Ovary (tissue), 9 donors: Measurements from ENCODE around the gene AIF1L. TPM values are rescaled to one million over a fixed set of nuclear protein-coding genes. Genes with fewer than 3 reads are reported as not detected.

ENCODE experiments used
- DNase-seq, 5 donors: peaks; one replicate each; pipeline ENCODE4 v3.0.0-alpha.2; 2019 to 2020
- H3K27ac ChIP-seq, 2 donors: fragments of 200-600 bp; one replicate each; pipeline versions ENCODE4 v1.5.1 to v1.8.0; 2019 to 2022
- H3K27me3 ChIP-seq: fragments of 200-600 bp; one replicate; pipeline ENCODE4 v1.8.0; 2022
- H3K36me3 ChIP-seq: fragments of 200-600 bp; sonication (generic); one replicate; pipeline ENCODE4 v1.5.1; 2019
- H3K4me1 ChIP-seq: one replicate; pipeline ENCODE4 v1.8.1; 2013; ENCODE audit warnings: mild to moderate bottlenecking, moderate library complexity; ENCODE audit not compliant: insufficient read depth
- H3K4me3 ChIP-seq: fragments of 200-600 bp; sonication (generic); one replicate; pipeline ENCODE4 v1.5.1; 2017
- H3K9me3 ChIP-seq, 2 donors: fragments of 200-600 bp in 1 of 2; sonication (generic) in 1 of 2; one replicate each; pipeline versions ENCODE4 v1.5.1 to v1.8.1; 2013 to 2019; ENCODE audit warnings: mild to moderate bottlenecking in 1 of 2, moderate library complexity in 1 of 2
- EP300 ChIP-seq: sonication (generic); formaldehyde crosslinking; IDR thresholded peaks from one replicate; pipeline ENCODE4 v1.6.1; 2017; ENCODE audit warnings: antibody characterized with exemption
- POLR2A ChIP-seq: fragments of 450-650 bp; IDR thresholded peaks from one replicate; pipeline ENCODE4 v1.6.1; 2017; ENCODE audit warnings: antibody characterized with exemption, mild to moderate bottlenecking, moderate library complexity
- WGBS, 3 donors: extraction: QIAGEN DNeasy Blood & Tissue Kit in 1 of 3; methylation state at CpG; one replicate each; pipeline versions ENCODE4 v1.1.5 to v1.1.7; 2013 to 2017; 5-methylcytosine and 5-hydroxymethylcytosine counted together
- intact Hi-C, 4 donors: fragments of 100-400 bp; cut with DNase I; formaldehyde crosslinking; loops; one replicate each; pipeline versions ENCODE4 v1.11.0 to v1.15.1; 2022 to 2023
- polyA plus RNA-seq, 2 donors: library from polyadenylated mRNA; stranded (reverse); fragments of 200-250 nt in 1 of 2; fragments of 350-450 nt in 1 of 2; fragmentation: Illumina TruSeq in 1 of 2; extraction: RNeasy Lipid Tissue Mini Kit (QIAGEN cat#74804) in 1 of 2; gene quantifications; one replicate each; pipeline ENCODE4 v1.2.3, GENCODE V29; 2013 to 2014
- small RNA-seq: library from RNA; depleted of rRNA; stranded (forward); fragments of <200 nt; gene quantifications from one replicate; pipeline ENCODE3, GENCODE V24; 2016
- total RNA-seq, 7 donors: library from RNA; depleted of rRNA in 2 of 7; stranded (reverse); fragments of >200 nt in 2 of 7; fragmentation: NEBNext Ultra II Directional in 3 of 7; extraction: Animal tissue kit (Norgen Biotek cat#: 25700) in 3 of 7; gene quantifications; one replicate each; pipeline versions ENCODE4 v1.1.0 to v1.2.4, GENCODE V29; 2016 to 2023
- TF ChIP-seq, protein P1 (sequence below), 3 donors: fragments of 450-650 bp in 2 of 3; fragments of 200-600 bp in 1 of 3; IDR thresholded peaks; one replicate each; pipeline versions ENCODE4 v1.5.1 to v1.8.0; 2016 to 2022; ENCODE audit warnings: antibody characterized with exemption in 3 of 3, mild to moderate bottlenecking in 1 of 3
- donor health status: DM: no; HTN: no; CAD: no; lungs with moderate emphysema.
- donor health status: DM: no; HTN: no; CAD: no.
- donor health status: Bipolar disorder and iron deficiency.
- donor health status: DM: yes; HTN: yes; CAD: no.
- donor health status: DM: no; HTN: no; CAD: no.
- donor health status: DM: yes; HTN: yes; CAD: no.

The AIF1L gene
- total and polyA plus RNA-seq, 9 donors = 2.4 to 35.6 (median 6.3) TPM

DNA sequence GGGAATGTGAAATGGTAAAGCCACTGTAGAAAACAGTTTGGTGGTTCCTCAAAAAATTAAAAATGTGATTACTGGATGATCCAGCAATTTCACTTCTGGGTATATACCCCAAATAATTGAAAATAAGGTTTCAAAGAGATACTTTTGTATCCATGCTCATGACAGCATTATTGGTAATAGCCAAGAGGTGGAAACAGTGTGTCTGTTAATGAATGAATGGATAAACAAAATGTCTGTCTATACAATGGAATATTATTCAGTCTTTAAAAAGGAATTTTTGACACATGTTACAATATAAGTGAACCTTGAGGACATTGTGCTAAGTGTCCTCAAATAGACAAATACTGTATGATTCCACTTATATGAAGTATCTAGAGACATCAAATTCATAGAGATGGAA lies 69.2 kb downstream of the AIF1L start:
- Histone ChIP-seq H3K4me3 (no peak overlapping the region), H3K27ac (no peak overlapping the region), H3K36me3 (no peaks in the 10 kb centered on the region), H3K4me1 (no peaks in the 10 kb centered on the region), H3K27me3 (no peaks in the 10 kb centered on the region), H3K9me3 (no peaks in the 10 kb centered on the region)
- no peak for DNase-seq
- TF ChIP-seq, protein P1, sequence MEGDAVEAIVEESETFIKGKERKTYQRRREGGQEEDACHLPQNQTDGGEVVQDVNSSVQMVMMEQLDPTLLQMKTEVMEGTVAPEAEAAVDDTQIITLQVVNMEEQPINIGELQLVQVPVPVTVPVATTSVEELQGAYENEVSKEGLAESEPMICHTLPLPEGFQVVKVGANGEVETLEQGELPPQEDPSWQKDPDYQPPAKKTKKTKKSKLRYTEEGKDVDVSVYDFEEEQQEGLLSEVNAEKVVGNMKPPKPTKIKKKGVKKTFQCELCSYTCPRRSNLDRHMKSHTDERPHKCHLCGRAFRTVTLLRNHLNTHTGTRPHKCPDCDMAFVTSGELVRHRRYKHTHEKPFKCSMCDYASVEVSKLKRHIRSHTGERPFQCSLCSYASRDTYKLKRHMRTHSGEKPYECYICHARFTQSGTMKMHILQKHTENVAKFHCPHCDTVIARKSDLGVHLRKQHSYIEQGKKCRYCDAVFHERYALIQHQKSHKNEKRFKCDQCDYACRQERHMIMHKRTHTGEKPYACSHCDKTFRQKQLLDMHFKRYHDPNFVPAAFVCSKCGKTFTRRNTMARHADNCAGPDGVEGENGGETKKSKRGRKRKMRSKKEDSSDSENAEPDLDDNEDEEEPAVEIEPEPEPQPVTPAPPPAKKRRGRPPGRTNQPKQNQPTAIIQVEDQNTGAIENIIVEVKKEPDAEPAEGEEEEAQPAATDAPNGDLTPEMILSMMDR (IDR thresholded peaks at IDR 0.05) = no peak
- TF ChIP-seq EP300 = no peak
- TF ChIP-seq POLR2A = no peak
- intact Hi-C loops = loop anchor here in 1 of 4 donors (5.0 kb wide), 1 partner anchor 347 kb away; no protein-coding TSS in a partner anchor

DNA sequence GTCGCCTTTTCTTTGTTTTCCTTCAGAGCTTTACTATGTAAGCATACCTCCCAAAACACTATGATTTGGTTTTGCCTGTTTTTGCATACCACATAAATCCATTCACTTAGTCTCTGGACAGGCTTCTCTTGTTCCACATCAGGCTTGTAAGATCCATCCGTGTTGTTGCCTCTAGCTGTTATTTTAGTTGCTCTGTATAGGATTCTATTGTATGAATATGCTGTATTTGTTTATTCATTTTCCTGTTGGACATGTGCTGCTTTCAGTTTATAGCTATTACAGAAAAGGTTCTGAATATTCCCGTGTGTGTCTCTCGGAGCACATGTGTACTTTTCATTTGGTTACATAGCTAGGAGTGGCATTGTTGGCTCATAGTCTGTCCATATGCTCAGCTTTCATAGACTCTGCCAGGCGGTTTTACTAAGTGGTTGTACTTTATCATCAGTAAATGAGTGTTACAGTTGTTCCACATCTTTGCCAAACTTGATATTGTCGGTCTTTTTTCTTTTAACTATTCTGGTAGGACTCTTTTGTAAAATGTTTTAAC lies 70.9 kb downstream of the AIF1L start:
- no peak for DNase-seq
- Histone ChIP-seq H3K27ac (no peak overlapping the region), H3K4me3 (no peak overlapping the region), H3K27me3 (no peaks in the 10 kb centered on the region), H3K36me3 (no peaks in the 10 kb centered on the region), H3K9me3 (no peaks in the 10 kb centered on the region), H3K4me1 (no peaks in the 10 kb centered on the region)
- intact Hi-C loops = loop anchor here in 1 of 4 donors (5.0 kb wide), 1 partner anchor 345 kb away; no protein-coding TSS in a partner anchor
- 21 to 37% (median 25%) methylated on average over 6 of the region's 6 CpGs for WGBS, 3 donors
- TF ChIP-seq POLR2A (no peak), EP300 (no peak)
- TF ChIP-seq, protein P1 (IDR thresholded peaks at IDR 0.05) = no peak

DNA sequence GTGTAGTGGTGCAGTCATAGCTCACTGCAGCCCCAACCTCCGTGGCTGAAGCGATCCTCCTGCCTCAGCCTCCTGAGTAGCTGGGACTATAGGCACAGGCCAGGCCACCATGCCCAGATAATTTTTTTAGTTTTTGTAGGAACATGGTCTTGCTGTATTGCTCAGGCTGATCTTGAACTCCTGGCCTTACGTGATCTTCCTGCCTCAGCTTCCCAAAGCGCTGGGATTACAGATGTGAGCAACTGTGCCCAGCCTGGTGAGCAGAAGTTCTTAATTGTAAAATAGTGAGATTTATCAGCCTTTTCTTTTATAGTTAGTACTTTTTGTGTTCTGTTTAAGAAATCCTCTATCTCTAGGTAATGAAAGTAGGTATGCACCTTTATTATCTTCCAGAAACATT lies 71.6 kb downstream of the AIF1L start:
- 76 to 94% (median 92%) methylated on average over 4 of the region's 4 CpGs for WGBS, 3 donors
- DNase-seq = no peak
- intact Hi-C loops = loop anchor here in 1 of 4 donors (5.0 kb wide), 1 partner anchor 344 kb away; no protein-coding TSS in a partner anchor
- H3K27me3 ChIP-seq = no peaks in the 10 kb centered on the region
- H3K9me3 ChIP-seq = no peaks in the 10 kb centered on the region
- H3K4me1 ChIP-seq = no peaks in the 10 kb centered on the region
- TF ChIP-seq, protein P1 (IDR thresholded peaks at IDR 0.05) = no peak
- TF ChIP-seq POLR2A (no peak), EP300 (no peak)
- no peak overlapping the region for H3K4me3 ChIP-seq
- H3K36me3 ChIP-seq = no peaks in the 10 kb centered on the region
- no peak overlapping the region for H3K27ac ChIP-seq

DNA sequence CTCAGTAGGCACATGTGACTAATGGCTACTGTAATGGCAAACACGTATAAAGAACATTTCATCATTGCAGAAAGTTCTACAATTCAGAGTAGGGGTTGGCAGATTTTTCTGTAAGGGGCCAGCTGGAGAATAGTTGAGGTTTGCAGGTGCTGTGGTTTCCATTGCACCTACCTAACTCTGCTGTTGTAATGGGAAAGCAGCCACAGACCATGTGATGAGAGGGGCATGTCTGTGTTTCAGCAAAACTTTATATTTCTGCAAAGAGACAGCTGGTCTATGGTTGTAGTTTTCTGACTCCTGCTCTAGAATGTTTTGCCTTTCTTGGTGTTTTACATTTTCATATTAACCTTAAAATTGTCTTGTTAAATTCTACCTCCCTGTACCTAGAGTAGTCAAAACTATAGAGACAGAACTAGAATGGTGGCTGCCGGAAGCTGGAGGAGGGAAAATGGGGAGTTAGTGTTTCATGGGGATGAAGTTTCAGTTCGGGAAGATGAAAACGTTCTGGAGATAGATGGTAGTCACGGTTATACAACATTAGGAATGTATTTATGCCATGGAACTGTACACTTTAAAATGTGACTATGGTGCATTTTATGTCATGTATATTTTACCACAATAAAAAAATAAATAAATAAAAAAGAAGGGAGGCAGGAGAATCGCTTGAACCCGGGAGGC lies 73.4 kb downstream of the AIF1L start:
- Histone ChIP-seq H3K4me1 (no peaks in the 10 kb centered on the region), H3K36me3 (no peaks in the 10 kb centered on the region), H3K27ac (no peak overlapping the region), H3K27me3 (no peaks in the 10 kb centered on the region), H3K4me3 (no peak overlapping the region), H3K9me3 (no peaks in the 10 kb centered on the region)
- intact Hi-C loops = loop anchor here in 1 of 4 donors (5.0 kb wide), 1 partner anchor 343 kb away; no protein-coding TSS in a partner anchor
- 73 to 77% (median 76%) methylated on average over 7 of the region's 7 CpGs for WGBS, 3 donors
- no peak for TF ChIP-seq POLR2A
- TF ChIP-seq EP300 = no peak
- TF ChIP-seq, protein P1 (IDR thresholded peaks at IDR 0.05) = no peak
- DNase-seq = no peak

Small RNA genes lying within 50 kb of the gene (small RNA-seq; reads per million reads assigned to genes)
- gene RNU6-881P = not detected

Other genes with a start within 250 kb of the AIF1L start
- gene QRFP, start 199.7 kb upstream of the AIF1L start, total RNA-seq = not detected
- not detected for gene QRFP, start 199.7 kb upstream of the AIF1L start, polyA plus RNA-seq
- gene FIBCD1, start 157.3 kb upstream of the AIF1L start, total RNA-seq = under 1 TPM in 5 of 7 donors, not detected in 2; 0.08 to 0.45 (median 0.13) TPM
- under 1 TPM in 1 of 2 donors, not detected in 1; 0.06 TPM for gene FIBCD1, start 157.3 kb upstream of the AIF1L start, polyA plus RNA-seq
- gene LAMC3, start 87.4 kb upstream of the AIF1L start, total RNA-seq = 1 to 10 TPM in 6 of 7 donors, under 1 TPM in 1; 0.48 to 5.7 (median 1.8) TPM
- 1 to 10 TPM in 1 of 2 donors, under 1 TPM in 1; 0.63 to 3.3 TPM for gene LAMC3, start 87.4 kb upstream of the AIF1L start, polyA plus RNA-seq
- 10 to 100 TPM; 33.7 to 55.0 (median 46.6) TPM for gene NUP214, start 29.1 kb downstream of the AIF1L start, total RNA-seq
- 10 to 100 TPM; 25.0 to 60.7 TPM for gene NUP214, start 29.1 kb downstream of the AIF1L start, polyA plus RNA-seq
- gene FAM78A, start 180.0 kb downstream of the AIF1L start, total RNA-seq = 1 to 10 TPM in 5 of 7 donors, under 1 TPM in 2; 0.60 to 2.9 (median 1.6) TPM
- 1 to 10 TPM; 3.5 to 9.4 TPM for gene FAM78A, start 180.0 kb downstream of the AIF1L start, polyA plus RNA-seq
- 10 to 100 TPM in 4 of 7 donors, 1 to 10 TPM in 3; 7.6 to 12.0 (median 11.0) TPM for gene PLPP7, start 193.2 kb downstream of the AIF1L start, total RNA-seq
- gene PLPP7, start 193.2 kb downstream of the AIF1L start, polyA plus RNA-seq = 10 to 100 TPM in 1 of 2 donors, 1 to 10 TPM in 1; 3.6 to 11.8 TPM